ENCODE data around the gene KRTDAP.

DNA sequence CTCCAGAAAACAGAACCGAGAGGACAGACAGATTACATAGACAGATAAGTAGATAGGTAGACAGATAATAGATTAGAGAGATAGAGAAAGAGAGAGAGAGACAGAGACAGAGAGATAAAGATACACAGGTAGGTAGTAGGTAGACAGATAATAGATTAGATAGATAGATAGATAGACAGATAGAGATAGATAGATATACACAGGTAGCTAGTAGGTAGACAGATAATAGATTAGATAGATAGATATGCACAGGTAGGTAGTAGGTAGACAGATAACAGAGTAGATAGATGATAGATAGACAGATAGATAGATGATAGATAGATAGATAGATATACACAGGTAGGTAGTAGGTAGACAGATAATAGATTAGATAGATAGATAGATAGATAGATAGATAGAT lies 32.1 kb downstream of the KRTDAP start:
- TF ChIP-seq GATA2 (IDR thresholded peaks at IDR 0.05; ENCODE audit: low read depth, low read length) (no peak), GATA3 (IDR thresholded peaks at IDR 0.05; ENCODE audit: low read depth, low read length) (no peak)
